T-cell (primary cell): ENCODE measurements around the gene FAR1. TPM values are rescaled to one million over a fixed set of nuclear protein-coding genes. Genes with fewer than 3 reads are reported as not detected.

Experiments
- ATAC-seq, 4 experiments: fragments of 200-7000 bp in 3 of 4; fragments of 150-1000 bp in 1 of 4; cut with Tn5 transposase; replicated peaks in 1 of 4; 1 replicate in 3 of 4; 2 replicates in 1 of 4; pipeline ENCODE4 v1.10.0; 2021; ENCODE audit warnings: moderate library complexity in 3 of 4, mild to moderate bottlenecking in 2 of 4, moderate number of reproducible peaks in 1 of 4
- CTCF ChIA-PET, 2 donors: fragments of 300-600 bp; sonication (Branson Sonifier 250); formaldehyde crosslinking; loops; one replicate each; lab custom pipeline; 2022; ENCODE audit warnings: antibody characterized with exemption in 2 of 2; lab: Charles Lee
- POLR2A ChIA-PET, 2 donors: fragments of 300-600 bp; sonication (Branson Sonifier 250); formaldehyde crosslinking; loops; one replicate each; lab custom pipeline; 2022; ENCODE audit warnings: antibody characterized with exemption in 2 of 2; lab: Charles Lee
- DNase-seq, 35 experiments: peaks; one replicate each; pipeline versions ENCODE4 v3.0.0 to v3.0.0-alpha.2; 2013 to 2023
- H3K27ac ChIP-seq: one replicate; pipeline ENCODE4 v1.5.1; 2013; ENCODE audit warnings: low read length
- H3K27me3 ChIP-seq, 2 experiments: replicated peaks in 1 of 2; 1 replicate in 1 of 2; 2 replicates in 1 of 2; pipeline versions ENCODE4 v1.6.1 to v1.7.0; 2013; ENCODE audit warnings: low read length in 1 of 2, mixed read lengths in 1 of 2; ENCODE audit not compliant: control insufficient read depth in 2 of 2, insufficient read depth in 2 of 2; ENCODE audit errors: extremely low read depth in 1 of 2
- H3K36me3 ChIP-seq, 2 donors: 1 replicate in 1 of 2; 2 replicates in 1 of 2; pipeline versions ENCODE4 v1.6.1 to v1.7.0; 2013; ENCODE audit warnings: low read length in 1 of 2; ENCODE audit not compliant: control insufficient read depth in 2 of 2, insufficient read depth in 1 of 2; ENCODE audit errors: extremely low read depth in 1 of 2
- H3K4me1 ChIP-seq, 2 experiments: 1 replicate in 1 of 2; 2 replicates in 1 of 2; pipeline versions ENCODE4 v1.6.1 to v1.7.0; 2013; ENCODE audit warnings: low read length in 2 of 2, mixed read lengths in 1 of 2; ENCODE audit not compliant: insufficient read depth in 2 of 2, control insufficient read depth in 1 of 2; ENCODE audit errors: extremely low read depth in 1 of 2
- H3K4me3 ChIP-seq, 2 donors: 1 replicate in 1 of 2; 2 replicates in 1 of 2; pipeline versions ENCODE4 v1.5.1 to v1.7.0; 2013; ENCODE audit warnings: mild to moderate bottlenecking in 2 of 2, low read length in 1 of 2, moderate library complexity in 1 of 2; ENCODE audit not compliant: control insufficient read depth in 1 of 2; ENCODE audit errors: extremely low read depth in 1 of 2
- H3K9me3 ChIP-seq: 2 replicates; pipeline ENCODE4 v1.7.0; 2013
- H3K27ac Mint-ChIP-seq, 2 donors: one replicate each; pipeline ENCODE4 v1.8.0; 2020 to 2021; ENCODE audit warnings: mild to moderate bottlenecking in 2 of 2, mixed read lengths in 2 of 2
- H3K27me3 Mint-ChIP-seq, 2 donors: one replicate each; pipeline ENCODE4 v1.8.0; 2021 to 2022; ENCODE audit warnings: mixed read lengths in 2 of 2
- H3K36me3 Mint-ChIP-seq: one replicate; pipeline ENCODE4 v1.8.0; 2021; ENCODE audit warnings: mixed read lengths
- H3K4me1 Mint-ChIP-seq, 3 donors: one replicate each; pipeline ENCODE4 v1.8.0; 2020 to 2022; ENCODE audit warnings: mixed read lengths in 3 of 3, mild to moderate bottlenecking in 1 of 3
- H3K4me3 Mint-ChIP-seq, 3 donors: one replicate each; pipeline ENCODE4 v1.8.0; 2020 to 2022; ENCODE audit warnings: mild to moderate bottlenecking in 3 of 3, mixed read lengths in 3 of 3, moderate library complexity in 3 of 3
- H3K9me3 Mint-ChIP-seq, 3 donors: one replicate each; pipeline ENCODE4 v1.8.0; 2020 to 2022; ENCODE audit warnings: mixed read lengths in 3 of 3
- WGBS: methylation state at CpG from one replicate; pipeline ENCODE4 v1.1.5; 2013; ENCODE audit warnings: missing lambda C conversion rate; ENCODE audit not compliant: insufficient coverage; 5-methylcytosine and 5-hydroxymethylcytosine counted together
- total RNA-seq, 35 experiments: library from RNA in 6 of 35; stranded (reverse) in 6 of 35; fragments of 120-200 nt in 1 of 35; gene quantifications; one replicate each; pipeline versions ENCODE4 v1.2.1 to v1.2.4 and lab custom pipeline; 2013 to 2026

FAR1 gene
- total RNA-seq, 5 donors from 2014 or later (not counting 1 experiment from before 2014, with no cell fraction given), result 25.2 to 35.2 (median 29.6) TPM

DNA sequence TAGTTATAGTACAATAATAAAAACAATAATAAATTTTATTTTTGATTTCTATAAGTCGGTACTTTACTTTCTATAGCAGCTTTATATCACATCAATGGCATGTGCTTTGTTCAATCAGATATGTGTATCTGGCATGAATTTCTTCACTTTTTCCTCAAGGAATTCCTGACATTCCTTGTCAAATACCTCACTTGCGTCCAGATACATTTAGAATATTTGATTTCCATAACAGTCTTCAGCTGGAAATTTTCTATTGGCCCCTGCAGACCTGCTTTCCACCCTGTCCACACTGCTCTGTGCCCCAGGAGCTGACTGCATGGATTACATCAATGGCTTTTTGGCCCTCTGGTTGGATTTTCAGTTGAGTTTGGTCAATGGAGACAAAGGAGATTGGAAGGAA is 93.2 kb downstream of the FAR1 start:
- Histone ChIP-seq H3K4me1 (no peaks in the 10 kb centered on the region), H3K4me3 (no peak overlapping the region), H3K36me3 (no peaks in the 10 kb centered on the region), H3K27me3 (peaks cover 0 to 5% of the 10 kb centered on the region in 2 experiments), H3K9me3 (no peaks in the 10 kb centered on the region), H3K27ac (no peak overlapping the region)
- 63% methylated on average over 1 of the region's 2 CpGs for WGBS
- Mint-ChIP-seq H3K4me3 (no peak overlapping the region), H3K36me3 (no peaks in the 10 kb centered on the region), H3K27ac (no peak overlapping the region), H3K4me1 (no peaks in the 10 kb centered on the region), H3K9me3 (no peaks in the 10 kb centered on the region), H3K27me3 (no peaks in the 10 kb centered on the region)
- DNase-seq (no peak), ATAC-seq (no peak)
- POLR2A ChIA-PET, result no interaction called here
- CTCF ChIA-PET, result no interaction called here

DNA sequence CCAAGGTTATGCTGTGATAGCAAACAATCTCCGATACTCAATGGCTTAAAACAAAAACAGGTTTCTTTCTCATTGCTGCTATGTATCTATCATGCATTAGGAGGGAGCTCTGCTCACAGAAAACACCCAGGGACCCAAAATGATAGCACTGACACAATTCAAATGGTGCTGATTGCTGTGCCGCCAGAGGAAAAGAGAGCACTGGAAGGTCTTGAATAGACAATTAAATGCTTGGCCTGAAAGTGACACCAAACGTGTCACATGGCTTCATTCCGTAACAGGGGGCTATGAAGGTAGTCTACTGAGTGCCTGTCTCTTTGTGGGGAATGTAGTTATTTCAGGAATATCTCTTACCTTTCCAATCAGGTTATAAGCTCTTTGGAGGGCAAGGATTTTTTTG is 94.2 kb downstream of the FAR1 start:
- H3K36me3 Mint-ChIP-seq, result no peaks in the 10 kb centered on the region
- DNase-seq (no peak), ATAC-seq (no peak)
- ChIA-PET POLR2A (no interaction called here), CTCF (no interaction called here)
- H3K4me1 Mint-ChIP-seq, result no peaks in the 10 kb centered on the region
- Histone ChIP-seq H3K4me3 (no peak overlapping the region), H3K27me3 (peaks cover 0 to 5% of the 10 kb centered on the region in 2 experiments), H3K36me3 (no peaks in the 10 kb centered on the region), H3K9me3 (no peaks in the 10 kb centered on the region), H3K4me1 (no peaks in the 10 kb centered on the region), H3K27ac (no peak overlapping the region)
- no peak overlapping the region for H3K4me3 Mint-ChIP-seq
- H3K9me3 Mint-ChIP-seq, result no peaks in the 10 kb centered on the region
- WGBS, result 100% methylated on average over 1 of the region's 4 CpGs
- H3K27ac Mint-ChIP-seq, result no peak overlapping the region
- no peaks in the 10 kb centered on the region for H3K27me3 Mint-ChIP-seq

DNA sequence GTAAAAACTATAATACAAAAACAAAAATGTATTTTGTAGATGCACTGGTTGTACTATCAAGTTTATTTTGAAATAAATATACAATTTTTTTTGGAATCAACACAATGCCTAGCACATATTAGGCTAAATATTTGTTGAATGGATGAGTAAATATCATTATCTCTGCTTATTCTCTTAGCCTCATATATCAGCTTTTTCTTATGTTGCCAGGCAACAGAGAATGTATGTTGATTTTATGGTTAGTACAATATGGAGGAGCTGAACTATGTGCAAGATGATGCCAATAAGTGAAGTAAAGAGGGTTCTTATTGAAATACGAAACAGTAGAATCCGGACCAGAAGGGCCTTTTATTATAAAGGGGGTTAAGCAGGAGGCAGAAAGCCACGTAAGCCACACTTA is 94.9 kb downstream of the FAR1 start:
- DNase-seq (no peak), ATAC-seq (no peak)
- H3K4me1 ChIP-seq, result no peaks in the 10 kb centered on the region
- Mint-ChIP-seq H3K27me3 (no peaks in the 10 kb centered on the region), H3K4me1 (no peaks in the 10 kb centered on the region), H3K27ac (no peak overlapping the region), H3K4me3 (no peak overlapping the region), H3K36me3 (no peaks in the 10 kb centered on the region), H3K9me3 (no peaks in the 10 kb centered on the region)
- POLR2A ChIA-PET, result no interaction called here
- WGBS, result no CpG with 5 or more reads among the region's 3 CpGs
- no peak overlapping the region for H3K27ac ChIP-seq
- H3K9me3 ChIP-seq, result no peaks in the 10 kb centered on the region
- H3K27me3 ChIP-seq, result peaks cover 0 to 5% of the 10 kb centered on the region in 2 experiments
- CTCF ChIA-PET, result interaction anchor here in 1 of 2 donors (0.7 kb wide), 1 partner anchor 243 kb away, joined by 3 read pairs; no protein-coding TSS in a partner anchor
- no peak overlapping the region for H3K4me3 ChIP-seq
- H3K36me3 ChIP-seq, result no peaks in the 10 kb centered on the region

DNA sequence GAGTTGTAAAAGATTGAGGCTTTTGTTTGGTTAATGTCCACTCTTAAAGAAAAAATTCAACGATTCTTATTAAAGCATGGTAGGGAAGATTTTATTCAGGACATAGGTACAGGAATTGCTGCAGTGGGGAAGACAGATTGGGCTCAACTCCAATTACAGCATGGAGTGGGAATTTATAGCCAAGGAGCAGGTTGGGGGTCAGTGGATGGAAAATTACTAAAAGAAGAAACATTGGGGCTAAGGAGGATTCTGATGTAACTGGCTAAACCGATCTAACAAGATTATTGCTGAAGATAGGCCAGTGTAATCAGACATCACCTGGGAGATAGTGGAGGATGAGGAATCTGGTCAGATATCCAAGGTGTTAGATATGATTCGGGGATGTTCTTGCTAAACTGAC is 97.4 kb downstream of the FAR1 start:
- Histone ChIP-seq H3K4me3 (no peak overlapping the region), H3K9me3 (no peaks in the 10 kb centered on the region), H3K27ac (no peak overlapping the region), H3K36me3 (no peaks in the 10 kb centered on the region), H3K4me1 (no peaks in the 10 kb centered on the region), H3K27me3 (peaks cover 0 to 5% of the 10 kb centered on the region in 2 experiments)
- CTCF ChIA-PET, result no interaction called here
- no peaks in the 10 kb centered on the region for H3K9me3 Mint-ChIP-seq
- no peak overlapping the region for H3K27ac Mint-ChIP-seq
- DNase-seq, result no peak
- WGBS, result 92% methylated on average over 2 of the region's 3 CpGs
- H3K4me1 Mint-ChIP-seq, result no peaks in the 10 kb centered on the region
- POLR2A ChIA-PET, result no interaction called here
- no peak for ATAC-seq
- no peak overlapping the region for H3K4me3 Mint-ChIP-seq
- H3K36me3 Mint-ChIP-seq, result no peaks in the 10 kb centered on the region
- peaks cover 0 to 1% of the 10 kb centered on the region in 2 donors for H3K27me3 Mint-ChIP-seq

DNA sequence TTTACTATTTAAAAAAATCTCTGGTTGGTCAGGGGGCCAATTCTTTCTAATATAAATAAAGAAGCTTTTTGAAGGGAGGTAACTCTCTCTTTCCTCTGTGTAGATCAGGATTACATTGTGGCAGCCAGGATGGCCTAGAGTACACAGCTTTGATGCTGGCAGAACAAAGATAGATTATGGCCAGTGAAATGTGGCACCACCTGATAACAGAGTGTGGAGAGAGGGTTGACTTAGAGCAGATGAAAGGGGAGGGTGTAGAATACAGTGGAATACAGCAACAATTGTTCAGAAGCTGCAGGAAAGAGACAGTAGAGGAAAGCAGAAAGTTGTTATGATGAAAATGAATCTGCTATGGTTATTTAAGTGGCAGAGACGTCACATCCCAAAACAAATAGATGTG is 99.0 kb downstream of the FAR1 start:
- peaks cover 0 to 3% of the 10 kb centered on the region in 2 donors for H3K27me3 Mint-ChIP-seq
- ChIA-PET POLR2A (no interaction called here), CTCF (interaction anchor here (0.6 to 0.7 kb wide), 2 partner anchors 11 to 181 kb away, joined by 3 to 4 read pairs; no protein-coding TSS in a partner anchor)
- Histone ChIP-seq H3K4me1 (no peaks in the 10 kb centered on the region), H3K9me3 (no peaks in the 10 kb centered on the region), H3K4me3 (no peak overlapping the region), H3K36me3 (no peaks in the 10 kb centered on the region), H3K27ac (no peak overlapping the region), H3K27me3 (peaks cover 0 to 5% of the 10 kb centered on the region in 2 experiments)
- DNase-seq, result no peak
- no peak overlapping the region for H3K27ac Mint-ChIP-seq
- H3K4me1 Mint-ChIP-seq, result peaks cover 0 to 1% (median under 1%) of the 10 kb centered on the region in 3 donors
- H3K36me3 Mint-ChIP-seq, result no peaks in the 10 kb centered on the region
- no CpG with 5 or more reads among the region's 1 CpG for WGBS
- no peak for ATAC-seq
- H3K4me3 Mint-ChIP-seq, result no peak overlapping the region
- H3K9me3 Mint-ChIP-seq, result no peaks in the 10 kb centered on the region

DNA sequence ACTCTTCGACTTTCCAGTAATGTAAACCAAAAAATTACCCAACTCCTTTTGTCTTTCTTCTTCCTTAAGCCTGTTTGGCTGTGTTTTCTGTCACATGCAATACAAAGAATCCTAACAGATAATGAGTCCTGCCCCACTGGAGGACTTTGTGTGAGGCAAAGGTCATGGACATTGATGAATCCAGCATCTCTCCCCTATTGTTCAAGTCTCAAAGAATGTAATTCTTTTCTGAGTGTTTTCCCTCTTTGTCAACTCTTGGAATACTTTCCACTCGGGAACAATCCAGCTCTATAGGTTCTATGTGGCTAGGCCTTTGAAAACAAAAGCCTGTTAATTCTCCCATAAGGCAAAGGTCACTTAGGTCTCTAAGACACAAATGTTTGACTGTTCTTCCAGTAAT is 100.7 kb downstream of the FAR1 start:
- H3K9me3 Mint-ChIP-seq, result no peaks in the 10 kb centered on the region
- peaks cover 0 to 4% (median 3%) of the 10 kb centered on the region in 3 donors for H3K4me1 Mint-ChIP-seq
- no peak for ATAC-seq
- POLR2A ChIA-PET, result no interaction called here
- no CpG with 5 or more reads among the region's 2 CpGs for WGBS
- H3K4me1 ChIP-seq, result no peaks in the 10 kb centered on the region
- no peaks in the 10 kb centered on the region for H3K36me3 Mint-ChIP-seq
- no peak overlapping the region for H3K4me3 ChIP-seq
- DNase-seq, result no peak
- no peaks in the 10 kb centered on the region for H3K9me3 ChIP-seq
- no peak overlapping the region for H3K27ac Mint-ChIP-seq
- H3K36me3 ChIP-seq, result no peaks in the 10 kb centered on the region
- H3K27me3 Mint-ChIP-seq, result peaks cover 1 to 3% of the 10 kb centered on the region in 2 donors
- H3K4me3 Mint-ChIP-seq, result no peak overlapping the region
- H3K27ac ChIP-seq, result no peak overlapping the region
- CTCF ChIA-PET, result interaction anchor here (0.5 to 8.4 kb wide), 6 partner anchors 10 to 730 kb away, joined by 3 to 77 read pairs (median 6); no protein-coding TSS in a partner anchor
- peaks cover 0 to under 1% of the 10 kb centered on the region in 2 experiments for H3K27me3 ChIP-seq
